Adipose tissue (tissue), 3 donors: ENCODE data around the gene PLPPR1. TPM values are rescaled to one million over a fixed set of nuclear protein-coding genes. Genes with fewer than 3 reads are reported as not detected.

Experiments used
- H3K27ac ChIP-seq: one replicate; pipeline ENCODE4 v1.5.1; 2013; ENCODE audit warnings: low read depth, low read length
- WGBS, 3 donors: extraction: QIAGEN DNeasy Blood & Tissue Kit; methylation state at CpG; one replicate each; pipeline ENCODE4 v1.1.7; 2013; 5-methylcytosine and 5-hydroxymethylcytosine counted together
- polyA plus RNA-seq, 3 donors: library from polyadenylated mRNA; stranded (reverse); fragments of 200-250 nt; gene quantifications; one replicate each; pipeline ENCODE4 v1.2.3, GENCODE V29; 2013
- donor health status: healthy with polysubstance abuse.
- donor health status: Bipolar disorder and iron deficiency.
- donor health status: healthy.

The PLPPR1 gene
- polyA plus RNA-seq, 3 donors: 0.03 to 0.08 TPM; not detected in 1

DNA sequence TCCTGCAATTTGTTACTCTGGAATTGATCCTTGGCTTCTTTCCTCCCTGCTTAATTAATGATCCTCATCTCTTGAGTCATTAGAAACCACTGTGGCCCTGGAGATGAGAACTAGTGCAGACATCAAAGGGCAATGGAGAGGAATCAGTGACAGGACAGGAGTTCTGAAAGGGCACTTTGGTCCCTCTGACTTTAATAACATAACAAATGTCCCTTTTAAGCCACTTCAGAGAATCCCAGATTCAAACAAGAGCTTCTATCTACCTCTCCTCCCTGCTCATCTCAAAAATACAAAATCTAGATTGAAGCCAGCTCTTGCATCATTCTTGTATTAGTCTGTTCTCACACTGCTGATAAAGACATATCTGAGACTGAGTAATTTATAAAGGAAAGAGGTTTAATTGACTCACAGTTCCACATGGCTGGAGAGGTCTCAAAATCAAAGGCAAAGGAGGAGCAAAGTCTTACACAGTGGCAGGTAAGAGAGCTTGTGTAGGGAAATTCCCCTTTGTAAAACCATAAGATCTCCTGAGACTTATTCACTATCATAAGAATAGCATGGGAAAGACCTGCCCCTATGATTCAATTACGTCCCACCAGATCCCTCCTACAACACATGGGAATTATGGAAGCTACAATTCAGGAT, 139.1 kb downstream of the PLPPR1 start:
- WGBS, 3 donors: 67 to 84% (median 77%) methylated on average over 1 of the region's 1 CpG
- H3K27ac ChIP-seq: no peak overlapping the region

DNA sequence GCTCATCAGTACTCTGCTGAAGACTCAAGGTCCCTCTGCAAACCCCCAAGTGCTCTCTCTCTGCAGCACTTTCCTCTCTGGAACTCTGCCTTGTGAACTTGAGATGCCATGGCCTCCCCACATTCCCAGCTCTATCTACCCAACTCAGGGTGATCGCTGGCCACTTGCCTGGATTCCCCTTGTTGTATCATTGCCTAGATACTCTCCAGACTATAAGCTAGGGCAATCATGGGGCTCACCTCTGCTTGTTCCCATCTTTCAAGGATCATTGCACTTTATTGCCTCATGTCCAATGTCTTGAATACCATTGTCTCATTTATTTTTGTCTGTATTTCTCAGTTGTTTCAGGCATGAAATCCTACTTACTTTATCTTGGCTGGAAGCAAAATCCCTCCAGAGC, 144.1 kb downstream of the PLPPR1 start:
- H3K27ac ChIP-seq: no peak overlapping the region

DNA sequence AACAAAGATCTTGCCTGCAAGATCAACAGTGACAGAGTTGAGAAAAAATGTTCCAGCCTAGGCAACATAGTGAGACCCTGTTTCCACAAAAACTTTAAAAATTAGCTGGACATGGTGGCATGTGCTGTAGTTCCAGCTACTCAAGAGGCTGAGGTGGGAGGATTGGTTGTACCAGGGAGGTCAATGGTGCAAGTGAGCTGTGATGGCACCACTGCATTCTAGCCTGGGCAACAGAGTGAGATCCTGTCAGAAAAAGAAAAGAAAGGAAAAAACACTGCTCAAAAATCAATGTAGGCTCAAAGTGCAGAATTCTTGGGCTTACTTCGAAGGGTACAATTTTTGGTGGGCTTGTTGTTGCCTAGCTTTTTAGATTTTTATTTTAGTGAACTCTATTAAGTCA, 145.4 kb downstream of the PLPPR1 start:
- 86 to 87% (median 87%) methylated on average over 1 of the region's 1 CpG for WGBS, 3 donors
- H3K27ac ChIP-seq: no peak overlapping the region

More for the DNA sequence above, 144.1 kb downstream of the PLPPR1 start:
- WGBS, 3 donors: 74 to 95% (median 94%) methylated on average over 1 of the region's 1 CpG

DNA sequence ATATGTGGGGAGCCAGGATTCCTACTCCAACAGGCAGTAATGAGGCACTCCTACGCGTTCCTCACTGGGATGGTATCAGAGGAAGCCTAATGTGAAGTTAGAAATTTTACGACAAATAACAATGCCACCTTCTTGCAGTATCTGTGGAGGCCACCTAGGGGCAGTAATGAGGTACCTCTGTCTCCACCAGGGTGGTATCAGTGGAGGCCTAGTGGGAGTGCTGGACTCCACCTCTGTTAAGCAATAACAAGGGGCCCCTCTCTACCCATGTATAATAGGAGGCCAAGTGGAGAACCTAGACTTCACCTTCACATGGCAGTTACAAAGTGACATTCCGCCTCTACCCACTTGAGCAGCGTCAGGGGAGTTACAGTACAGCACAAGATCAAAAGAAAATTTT, 147.9 kb downstream of the PLPPR1 start:
- WGBS, 3 donors: 84 to 92% (median 90%) methylated on average over 5 of the region's 5 CpGs
- H3K27ac ChIP-seq: no peak overlapping the region

DNA sequence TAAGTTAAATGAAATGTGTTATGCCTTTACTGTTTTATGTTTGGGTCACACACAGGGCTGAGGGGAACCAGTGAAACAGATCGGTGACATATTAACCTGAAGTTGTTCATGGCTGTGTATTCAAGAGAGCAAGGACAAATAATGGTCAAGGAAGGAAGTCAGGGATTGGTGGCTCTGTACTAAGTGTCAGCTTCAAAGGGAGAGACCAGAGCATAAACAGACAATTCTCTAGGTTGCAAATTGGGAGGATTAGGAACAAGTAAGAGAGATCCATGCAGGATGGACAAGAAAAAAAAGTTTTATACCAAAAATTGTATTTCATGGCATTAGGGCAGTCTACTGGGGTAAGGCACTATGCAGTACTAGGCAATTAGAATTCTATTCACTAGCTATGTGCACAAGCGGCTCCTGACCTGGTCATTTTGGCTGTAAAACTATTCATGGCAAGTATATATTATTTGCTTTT, 156.3 kb downstream of the PLPPR1 start:
- WGBS, 3 donors: 46 to 76% (median 64%) methylated on average over 2 of the region's 2 CpGs
- no peak overlapping the region for H3K27ac ChIP-seq

DNA sequence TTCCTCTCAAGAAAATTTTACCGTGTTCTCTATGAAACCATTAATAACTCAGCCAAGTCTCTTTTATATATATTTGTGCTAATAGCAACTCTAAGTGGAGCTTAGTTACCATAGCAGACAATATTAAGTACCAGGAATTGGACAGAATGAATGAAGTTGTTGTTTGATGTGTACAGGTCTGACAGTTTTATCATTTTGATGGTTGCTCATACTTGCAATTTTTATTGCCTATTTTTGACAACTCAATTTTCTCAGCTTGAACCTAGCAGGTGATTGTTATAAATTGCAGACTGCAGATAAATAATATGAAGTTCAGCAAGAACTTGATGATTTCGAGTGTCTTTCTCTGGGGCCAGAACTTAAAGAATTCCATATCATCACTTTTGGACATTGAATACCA, 163.2 kb downstream of the PLPPR1 start:
- no peak overlapping the region for H3K27ac ChIP-seq
- 70 to 80% (median 71%) methylated on average over 2 of the region's 2 CpGs for WGBS, 3 donors

DNA sequence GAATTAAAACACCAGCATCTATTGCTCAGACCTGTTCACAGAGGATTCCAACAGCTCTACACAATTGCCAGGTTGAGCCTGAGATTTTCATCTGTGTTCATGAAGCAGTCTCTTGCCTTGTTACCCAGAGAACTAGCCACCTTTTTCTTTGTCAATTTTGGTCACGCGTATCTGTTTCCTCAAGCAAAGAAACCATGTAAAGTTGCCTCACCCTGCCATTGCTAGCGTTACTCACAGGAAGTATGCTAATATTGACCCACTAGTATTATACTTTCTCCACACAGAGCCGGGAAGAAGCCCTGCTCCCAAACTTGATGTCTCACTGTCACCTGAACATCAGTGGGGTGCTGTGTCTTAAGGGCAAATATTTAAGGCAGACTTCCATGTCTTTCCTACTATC, 168.5 kb downstream of the PLPPR1 start:
- 66 to 89% (median 77%) methylated on average over 4 of the region's 4 CpGs for WGBS, 3 donors
- H3K27ac ChIP-seq: no peak overlapping the region

DNA sequence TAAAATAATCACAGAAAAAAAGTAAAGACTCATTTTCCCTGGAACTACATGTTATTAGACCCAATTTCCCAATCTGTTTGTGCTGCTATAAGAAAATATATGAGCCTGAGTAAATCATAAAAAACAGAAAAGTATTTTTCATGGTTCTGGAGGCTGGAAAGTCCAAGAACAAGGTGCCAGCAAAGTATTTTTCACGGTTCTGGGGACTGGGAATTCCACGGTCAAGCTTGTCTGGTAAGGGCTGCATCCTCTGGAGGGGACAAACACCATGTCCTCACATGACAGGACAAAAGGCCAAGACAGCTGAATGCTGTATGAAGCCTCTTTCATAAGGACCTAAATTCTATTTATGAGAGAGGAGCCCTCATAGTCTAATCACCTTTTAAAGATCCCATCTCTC, 172.3 kb downstream of the PLPPR1 start:
- WGBS, 3 donors: 70 to 92% (median 70%) methylated on average over 2 of the region's 2 CpGs
- no peak overlapping the region for H3K27ac ChIP-seq

DNA sequence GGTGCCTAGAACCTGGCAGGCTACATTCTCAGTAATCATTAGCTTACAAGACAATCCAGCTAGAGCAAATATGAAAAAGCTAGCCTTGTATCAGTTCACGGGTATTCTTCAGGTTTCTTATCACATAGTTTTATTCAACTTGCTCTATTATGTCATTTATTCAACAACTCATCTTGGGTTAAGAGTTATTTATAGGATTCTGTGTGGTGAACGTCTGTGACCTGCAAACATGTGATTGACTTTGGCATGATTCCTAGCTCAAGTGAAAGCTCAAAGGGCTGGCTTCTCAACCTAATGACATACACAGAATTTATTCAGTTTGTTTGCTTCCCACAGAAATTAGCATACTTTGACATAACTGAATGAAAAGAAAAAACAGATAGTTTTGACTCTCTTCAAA, 173.1 kb downstream of the PLPPR1 start:
- no peak overlapping the region for H3K27ac ChIP-seq
- whole genome bisulfite sequencing, 3 donors: 10 to 34% (median 30%) methylated on average over 2 of the region's 2 CpGs

DNA sequence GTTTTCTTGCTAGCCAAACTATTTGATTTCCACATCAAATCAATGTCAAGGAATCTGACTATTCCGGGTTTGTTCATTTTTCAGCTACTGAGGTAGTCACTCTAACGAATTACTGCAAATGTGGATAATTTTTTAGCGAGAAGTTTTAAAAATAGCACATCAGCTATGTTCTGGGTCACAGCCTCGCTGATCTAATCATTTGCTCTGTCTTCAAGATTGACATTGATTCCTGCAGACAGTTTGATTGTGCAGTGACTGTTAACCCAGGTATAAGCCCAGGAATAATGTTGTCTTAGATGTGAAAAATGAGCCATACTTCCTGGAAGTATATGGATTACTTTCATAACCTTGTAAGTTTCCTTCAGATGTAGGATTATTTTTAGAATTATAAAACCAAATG, 181.1 kb downstream of the PLPPR1 start:
- H3K27ac ChIP-seq: no peak overlapping the region

DNA sequence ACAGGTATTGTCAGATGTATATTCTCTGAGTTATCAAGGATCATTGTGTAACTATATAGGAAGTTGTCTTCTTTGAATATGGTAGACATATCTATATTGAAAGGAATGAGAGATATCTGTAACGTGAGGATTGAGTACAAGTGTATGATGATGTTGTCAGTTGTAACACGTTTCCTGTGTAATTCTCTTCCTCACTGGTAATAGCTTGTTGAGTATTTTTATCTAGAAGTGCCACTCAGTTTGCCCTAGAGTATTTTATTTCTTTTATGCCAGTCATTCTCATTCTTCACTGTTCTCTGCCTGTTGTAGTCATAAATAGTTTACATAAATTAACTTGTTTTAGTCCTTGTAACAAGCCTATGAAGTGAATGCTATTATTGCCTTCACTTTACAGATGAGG, 184.1 kb downstream of the PLPPR1 start:
- no peak overlapping the region for H3K27ac ChIP-seq
- 60 to 71% (median 61%) methylated on average over 2 of the region's 2 CpGs for WGBS, 3 donors

More for the DNA sequence above, 181.1 kb downstream of the PLPPR1 start:
- WGBS, 3 donors: 72 to 83% (median 77%) methylated on average over 4 of the region's 4 CpGs

DNA sequence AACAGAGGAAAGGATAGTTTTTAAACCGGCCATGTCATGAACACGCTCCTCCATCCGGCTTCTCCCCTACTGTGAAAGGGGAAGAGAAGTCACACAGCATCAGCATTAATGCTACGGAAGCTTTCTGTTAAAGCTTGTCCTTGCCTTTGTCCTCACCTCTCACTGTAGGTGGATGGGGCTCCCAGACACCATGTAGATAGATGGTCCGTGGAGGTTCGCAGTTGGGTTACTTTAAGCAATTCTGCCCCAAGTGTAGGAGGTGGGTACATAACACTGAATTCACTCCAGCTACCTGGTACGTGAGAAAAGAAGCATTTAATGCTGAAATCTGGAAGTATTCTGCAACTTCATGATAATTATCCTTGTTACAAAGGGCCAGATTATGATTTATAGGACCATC, 190.5 kb downstream of the PLPPR1 start:
- WGBS, 3 donors: 79 to 90% (median 85%) methylated on average over 7 of the region's 7 CpGs
- no peak overlapping the region for H3K27ac ChIP-seq

DNA sequence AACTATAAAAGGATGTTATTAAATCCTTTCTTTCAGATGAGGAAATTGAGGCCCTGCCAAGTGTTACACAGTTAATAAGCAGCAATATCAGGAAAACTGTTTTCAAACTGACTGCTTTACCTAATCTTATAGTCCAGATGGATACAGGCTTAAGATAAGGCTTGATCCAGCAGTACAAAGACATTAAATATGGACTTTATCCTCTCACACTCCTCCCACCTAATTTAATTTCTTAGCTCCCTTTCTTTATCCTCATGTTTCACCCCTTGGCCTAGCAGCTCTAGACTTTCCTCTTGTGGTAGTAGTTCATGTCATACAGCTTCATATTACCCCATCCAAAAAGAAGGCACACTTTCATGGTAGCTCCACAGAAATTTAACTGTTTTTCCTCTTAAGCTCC, 191.8 kb downstream of the PLPPR1 start:
- H3K27ac ChIP-seq: no peak overlapping the region

DNA sequence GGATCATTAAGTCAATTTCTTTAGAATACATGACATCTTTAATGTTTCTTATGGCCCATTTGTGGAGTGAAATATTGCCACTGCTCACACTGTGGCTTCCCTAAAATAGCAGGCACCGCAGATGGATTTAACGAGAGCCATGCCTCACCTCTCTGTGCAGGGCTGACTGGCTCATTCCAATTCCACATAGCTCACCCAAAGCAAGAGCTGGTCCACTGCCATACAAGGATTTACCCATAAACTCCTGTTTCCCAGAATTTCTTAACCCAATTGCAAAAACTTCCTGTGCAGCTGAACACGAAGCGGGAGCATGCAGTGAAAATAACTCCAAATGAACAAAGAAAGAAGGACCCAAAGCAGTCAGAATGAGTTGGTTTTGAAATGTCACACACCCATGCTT, 196.7 kb downstream of the PLPPR1 start:
- WGBS, 3 donors: 60 to 83% (median 71%) methylated on average over 4 of the region's 4 CpGs
- no peak overlapping the region for H3K27ac ChIP-seq

DNA sequence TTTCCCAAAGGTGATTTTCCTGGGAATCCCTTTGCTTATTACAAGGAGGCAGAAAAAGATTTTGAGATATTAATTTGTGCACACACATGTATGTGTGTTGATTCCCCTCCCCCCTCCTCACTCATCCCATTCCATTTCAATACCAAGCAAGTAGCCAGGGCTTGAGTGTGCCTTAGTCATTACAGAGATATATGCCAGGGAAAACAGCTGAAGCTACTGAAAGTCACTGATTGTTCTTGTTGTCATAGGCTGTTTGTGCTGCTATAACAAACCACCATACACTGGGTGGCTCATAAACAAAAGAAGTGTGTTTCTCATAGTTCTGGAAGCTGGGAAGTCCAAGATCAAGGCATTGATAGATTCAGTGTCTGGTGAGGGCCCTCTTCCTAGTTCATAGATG, 197.6 kb downstream of the PLPPR1 start:
- no peak overlapping the region for H3K27ac ChIP-seq

DNA sequence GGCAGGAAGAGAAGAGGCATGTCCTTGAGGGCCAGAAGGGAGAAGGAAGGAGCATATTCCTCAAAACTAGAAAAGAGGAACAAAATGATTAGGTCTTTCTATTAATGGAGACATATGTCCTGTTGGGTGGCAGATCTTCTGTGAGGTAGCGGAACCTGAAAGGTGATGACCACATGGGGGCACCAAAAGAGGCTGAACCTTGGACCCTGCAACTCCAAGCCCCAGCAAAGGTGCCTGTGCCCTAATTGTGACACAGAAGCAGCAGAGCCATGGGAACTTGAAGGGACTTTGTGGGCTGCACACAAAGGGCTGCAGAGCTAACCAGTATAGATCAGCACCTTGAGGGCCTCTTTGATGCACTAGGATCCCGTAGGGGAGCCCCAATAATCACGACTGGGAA, 198.3 kb downstream of the PLPPR1 start:
- 66 to 91% (median 71%) methylated on average over 3 of the region's 3 CpGs for WGBS, 3 donors

DNA sequence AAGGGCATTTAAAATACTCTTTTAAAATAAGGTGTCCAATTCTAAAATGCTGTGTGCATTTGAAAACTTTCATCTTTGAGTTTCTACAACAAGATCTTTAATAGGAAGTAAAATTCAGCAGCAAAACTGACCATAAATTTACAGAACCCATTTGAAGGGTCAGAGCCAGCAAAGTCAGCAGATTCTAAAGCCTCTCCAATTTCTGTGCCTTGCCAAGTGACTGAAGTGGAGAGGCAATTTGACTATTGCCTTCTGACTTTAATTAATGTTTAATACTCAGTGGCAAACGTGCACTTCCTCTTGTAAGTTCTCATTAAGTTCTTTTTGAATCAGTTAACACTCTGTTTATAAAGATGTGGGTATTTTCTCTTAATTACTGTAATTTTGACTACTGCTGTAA, 201.1 kb downstream of the PLPPR1 start:
- no peak overlapping the region for H3K27ac ChIP-seq
- 2 to 15% (median 11%) methylated on average over 1 of the region's 1 CpG for WGBS, 3 donors

More for the DNA sequence above, 198.3 kb downstream of the PLPPR1 start:
- H3K27ac ChIP-seq: no peak overlapping the region

DNA sequence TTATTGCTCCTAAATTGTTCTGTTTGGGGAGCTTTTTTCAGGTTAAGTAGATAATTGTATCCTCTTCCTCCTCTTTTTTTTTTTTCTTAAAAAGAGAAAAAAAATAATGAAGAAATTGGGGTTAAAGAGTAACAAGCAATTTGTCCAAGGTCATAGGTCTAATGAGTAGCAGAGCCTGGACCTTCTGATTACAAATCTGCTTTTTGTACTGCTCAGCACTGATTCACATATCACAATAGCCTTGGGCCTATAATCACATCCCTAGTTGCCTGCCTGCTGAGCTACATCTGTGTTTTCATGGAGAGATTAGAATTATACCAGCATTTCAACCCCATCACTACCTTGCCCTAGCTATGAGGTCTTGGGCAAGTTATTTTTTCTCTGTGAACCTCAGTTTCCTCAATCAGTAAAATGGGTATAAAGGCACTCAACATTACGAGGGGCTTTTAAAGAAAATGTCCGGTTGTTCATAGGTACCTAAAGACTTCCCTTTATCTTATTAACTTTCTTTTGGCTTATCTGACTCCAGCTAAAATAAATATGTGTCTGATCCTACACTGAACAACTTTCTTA, 204.0 kb downstream of the PLPPR1 start:
- no peak overlapping the region for H3K27ac ChIP-seq
- WGBS, 3 donors: 90 to 96% (median 95%) methylated on average over 2 of the region's 2 CpGs

DNA sequence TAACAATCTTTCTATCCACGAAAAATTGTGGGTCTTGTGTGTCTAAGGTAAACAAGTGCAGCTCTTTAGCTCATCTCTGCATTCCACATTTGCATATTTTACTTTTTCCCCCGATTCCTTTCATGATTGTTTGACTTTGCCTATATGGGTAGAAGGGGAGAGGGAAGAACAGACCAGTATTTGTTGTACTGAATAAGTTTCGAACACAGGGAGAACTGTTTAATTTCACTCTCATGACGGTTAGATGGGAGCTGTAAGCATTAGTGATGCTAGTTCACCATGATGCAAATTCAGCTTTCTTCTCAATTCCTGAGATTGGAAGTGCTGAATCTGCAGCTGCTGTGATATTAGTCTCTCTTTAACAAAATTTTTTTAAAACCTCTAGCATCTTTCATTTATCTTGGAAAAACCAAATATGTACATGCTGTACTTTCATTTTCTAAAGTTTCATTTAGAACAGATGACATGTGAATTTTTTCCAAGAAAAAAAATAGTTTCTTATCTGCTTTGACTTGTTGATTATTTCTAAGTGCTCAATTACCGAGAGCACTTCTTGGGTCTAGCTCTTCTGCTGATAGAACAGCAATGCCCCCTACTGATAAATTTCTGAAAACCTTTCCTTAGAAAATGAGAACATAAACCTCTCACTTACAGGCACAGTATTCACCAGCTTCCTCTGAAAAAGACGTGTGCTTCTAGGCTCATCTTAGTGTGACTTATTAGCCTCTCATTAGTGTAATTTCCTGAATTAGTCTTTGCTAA, 206.8 kb downstream of the PLPPR1 start:
- WGBS, 3 donors: 35 to 38% (median 37%) methylated on average over 6 of the region's 6 CpGs
- H3K27ac ChIP-seq: no peak overlapping the region

DNA sequence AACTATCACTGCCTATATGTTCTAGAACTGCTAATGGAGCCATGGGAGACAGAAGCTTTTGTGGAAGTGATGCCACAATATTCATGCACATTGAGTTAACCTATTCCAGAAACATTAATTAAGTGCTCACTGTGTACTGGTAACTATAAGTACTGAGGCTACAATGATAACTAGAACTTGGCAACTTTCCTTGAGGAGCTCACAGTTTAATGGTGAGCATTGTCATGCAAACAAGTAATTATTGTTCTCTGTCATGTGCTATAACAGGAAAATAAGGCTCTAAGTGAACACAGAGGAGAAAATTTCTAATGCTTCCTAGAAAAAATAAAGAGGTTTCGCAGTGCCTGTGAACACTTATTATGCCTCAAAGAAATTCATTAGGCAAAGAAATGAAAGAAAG, 214.1 kb downstream of the PLPPR1 start:
- no peak overlapping the region for H3K27ac ChIP-seq
- 96 to 98% (median 96%) methylated on average over 1 of the region's 1 CpG for WGBS, 3 donors
